H1 (cell line): ENCODE data around the gene ADD1. TPM values are rescaled to one million over a fixed set of nuclear protein-coding genes. Genes with fewer than 3 reads are reported as not detected.

ENCODE experiments used
- CTCF ChIA-PET: fragments of 300-600 bp; sonication (Branson Sonifier 250); formaldehyde crosslinking; loops from one replicate; lab custom pipeline; 2021; ENCODE audit not compliant: partially characterized antibody; lab: Charles Lee
- POLR2A ChIA-PET: fragments of 300-600 bp; sonication (Branson Sonifier 250); formaldehyde crosslinking; loops from one replicate; lab custom pipeline; 2021; ENCODE audit warnings: inconsistent platforms; ENCODE audit not compliant: partially characterized antibody; lab: Charles Lee
- DNase-seq, 2 experiments: peaks; one replicate each; pipeline versions ENCODE4 v3.0.0 to v3.0.0-alpha.2; 2010 to 2022; ENCODE audit warnings: low spot score in 2 of 2, low read depth in 1 of 2, mixed read lengths in 1 of 2
- FAIRE-seq: peaks from 2 replicates; lab custom pipeline; 2011; peaks lifted over from hg19 to GRCh38; lab: Jason Lieb, UNC
- H2AFZ ChIP-seq: 2 replicates; pipeline ENCODE4 v1.8.1; 2012; ENCODE audit warnings: low read length, inconsistent platforms
- H2AK5ac ChIP-seq: 2 replicates; pipeline ENCODE4 v1.6.1; 2013; ENCODE audit warnings: low read depth, low read length
- H2BK120ac ChIP-seq: replicated peaks from 2 replicates; pipeline ENCODE3; 2013; ENCODE audit warnings: low read depth, low read length, inconsistent platforms
- H2BK12ac ChIP-seq: 2 replicates; pipeline ENCODE4 v1.6.1; 2013; ENCODE audit warnings: low read depth, low read length
- H2BK15ac ChIP-seq: 2 replicates; pipeline ENCODE4 v1.6.1; 2013; ENCODE audit warnings: low read length
- H2BK20ac ChIP-seq: 2 replicates; pipeline ENCODE4 v1.6.1; 2013; ENCODE audit warnings: low read length
- H2BK5ac ChIP-seq: 2 replicates; pipeline ENCODE4 v1.6.1; 2013; ENCODE audit warnings: low read depth, low read length
- H3K14ac ChIP-seq: 2 replicates; pipeline ENCODE4 v1.6.1; 2013; ENCODE audit warnings: inconsistent platforms; ENCODE audit not compliant: insufficient read length
- H3K18ac ChIP-seq: 2 replicates; pipeline ENCODE4 v1.6.1; 2013; ENCODE audit warnings: low read length; ENCODE audit errors: extremely low read depth
- H3K23ac ChIP-seq: 2 replicates; pipeline ENCODE4 v1.6.1; 2013; ENCODE audit warnings: inconsistent platforms; ENCODE audit not compliant: insufficient read length
- H3K23me2 ChIP-seq: 2 replicates; pipeline ENCODE4 v1.6.1; 2013; ENCODE audit warnings: low read depth, low read length
- H3K27ac ChIP-seq: 2 replicates; pipeline ENCODE4 v1.6.1; 2011; ENCODE audit warnings: low read depth, low read length, inconsistent platforms
- H3K27me3 ChIP-seq, 4 experiments: replicated peaks in 1 of 4; 1 replicate in 1 of 4; 2 replicates in 3 of 4; pipeline versions ENCODE4 v1.6.1 to v1.8.1; 2011 to 2013; ENCODE audit warnings: low read length in 3 of 4, mild to moderate bottlenecking in 3 of 4, inconsistent platforms in 2 of 4, mixed read lengths in 2 of 4, moderate library complexity in 1 of 4; ENCODE audit not compliant: control insufficient read depth in 3 of 4, insufficient read depth in 3 of 4; ENCODE audit errors: extremely low read depth in 1 of 4
- H3K36me3 ChIP-seq, 4 experiments: 2 replicates each; pipeline versions ENCODE4 v1.6.1 to v1.8.1; 2011 to 2013; ENCODE audit warnings: mild to moderate bottlenecking in 4 of 4, low read length in 3 of 4, moderate library complexity in 2 of 4, control low read depth in 1 of 4, inconsistent platforms in 1 of 4; ENCODE audit not compliant: insufficient read depth in 4 of 4, control insufficient read depth in 2 of 4
- H3K4ac ChIP-seq: replicated peaks from 2 replicates; pipeline ENCODE3; 2013; ENCODE audit warnings: low read length, low read depth, mixed read lengths, inconsistent platforms; ENCODE audit not compliant: insufficient read length
- H3K4me1 ChIP-seq, 4 experiments: replicated peaks in 1 of 4; 1 replicate in 1 of 4; 2 replicates in 3 of 4; pipeline versions ENCODE4 v1.6.1 to v1.8.1; 2011 to 2013; ENCODE audit warnings: low read length in 3 of 4, inconsistent platforms in 2 of 4, mixed read lengths in 1 of 4; ENCODE audit not compliant: insufficient read depth in 4 of 4, control insufficient read depth in 3 of 4
- H3K4me2 ChIP-seq, 2 experiments: 2 replicates each; pipeline versions ENCODE4 v1.6.1 to v1.8.1; 2011 to 2013; ENCODE audit warnings: low read depth in 2 of 2, low read length in 2 of 2, control low read depth in 1 of 2, inconsistent platforms in 1 of 2, mild to moderate bottlenecking in 1 of 2; ENCODE audit not compliant: insufficient read depth in 1 of 2
- H3K4me3 ChIP-seq, 4 experiments: fragments of 200-600, 300-600 bp in 1 of 4; sonication (generic), shearing (Covaris generic), sonication (Bioruptor Twin) in 1 of 4; 2 replicates each; pipeline versions ENCODE4 v1.5.1 to v1.8.1; 2011 to 2016; ENCODE audit warnings: low read length in 4 of 4, low read depth in 3 of 4, control low read depth in 2 of 4, inconsistent platforms in 2 of 4, mild to moderate bottlenecking in 2 of 4, mixed read lengths in 1 of 4, moderate library complexity in 1 of 4; ENCODE audit not compliant: insufficient read depth in 2 of 4; ENCODE audit errors: extremely low read depth in 1 of 4
- H3K56ac ChIP-seq: replicated peaks from 2 replicates; pipeline ENCODE3; 2013; ENCODE audit warnings: low read depth, mild to moderate bottlenecking, mixed read lengths, low read length, inconsistent platforms; ENCODE audit not compliant: insufficient read length
- H3K79me1 ChIP-seq: 2 replicates; pipeline ENCODE4 v1.6.1; 2013; ENCODE audit warnings: low read depth, low read length, control low read depth
- H3K79me2 ChIP-seq, 2 experiments: 2 replicates each; pipeline versions ENCODE4 v1.6.1 to v1.8.1; 2012 to 2013; ENCODE audit warnings: low read length in 2 of 2, mild to moderate bottlenecking in 2 of 2, inconsistent platforms in 1 of 2; ENCODE audit not compliant: insufficient read depth in 2 of 2, control insufficient read depth in 1 of 2
- H3K9ac ChIP-seq, 4 experiments: replicated peaks in 1 of 4; 1 replicate in 1 of 4; 2 replicates in 3 of 4; pipeline versions ENCODE4 v1.6.1 to v1.8.1; 2011 to 2013; ENCODE audit warnings: low read depth in 3 of 4, low read length in 3 of 4, control low read depth in 2 of 4, mild to moderate bottlenecking in 2 of 4, moderate library complexity in 2 of 4, inconsistent platforms in 1 of 4; ENCODE audit errors: extremely low read depth in 1 of 4
- H3K9me3 ChIP-seq, 2 experiments: 2 replicates each; pipeline versions ENCODE4 v1.6.1 to v1.8.1; 2012 to 2013; ENCODE audit warnings: mild to moderate bottlenecking in 2 of 2, moderate library complexity in 2 of 2, control low read depth in 1 of 2, inconsistent platforms in 1 of 2, low read depth in 1 of 2, low read length in 1 of 2, mixed read lengths in 1 of 2; ENCODE audit not compliant: insufficient read depth in 2 of 2
- H4K20me1 ChIP-seq, 2 experiments: replicated peaks in 1 of 2; 2 replicates each; pipeline versions ENCODE3 to v1.8.1; 2011 to 2013; ENCODE audit warnings: inconsistent platforms in 2 of 2, low read length in 2 of 2, mild to moderate bottlenecking in 1 of 2; ENCODE audit not compliant: insufficient read depth in 2 of 2, control insufficient read depth in 1 of 2
- H4K5ac ChIP-seq: 2 replicates; pipeline ENCODE4 v1.6.1; 2013; ENCODE audit warnings: low read length, low read depth, mixed read lengths, inconsistent platforms; ENCODE audit not compliant: insufficient read length
- H4K8ac ChIP-seq: 2 replicates; pipeline ENCODE4 v1.8.0; 2013; ENCODE audit warnings: mild to moderate bottlenecking, moderate library complexity, low read length, inconsistent platforms; ENCODE audit not compliant: insufficient read depth; ENCODE audit errors: extremely low read depth
- H4K91ac ChIP-seq: replicated peaks from 2 replicates; pipeline ENCODE3; 2013; ENCODE audit warnings: low read length, mixed read lengths, inconsistent platforms; ENCODE audit not compliant: insufficient read length
- CBX5 ChIP-seq: fragments of 300-800, 300-1000 bp; sonication (generic); IDR thresholded peaks from 2 replicates; pipeline ENCODE4 v1.7.1; 2016; ENCODE audit warnings: antibody characterized with exemption, low read length, low read depth
- KDM5A ChIP-seq: fragments of 200-600 bp; IDR thresholded peaks from 2 replicates; pipeline ENCODE4 v1.7.1; 2012; ENCODE audit warnings: mild to moderate bottlenecking, low read length, inconsistent platforms, mixed read lengths
- SIX5 ChIP-seq: IDR thresholded peaks from 2 replicates; pipeline ENCODE4 v1.6.1; 2011; ENCODE audit warnings: mild to moderate bottlenecking, low read depth, low read length
- SUZ12 ChIP-seq: fragments of 200-600 bp; sonication (generic); IDR thresholded peaks from 2 replicates; pipeline ENCODE4 v1.6.1; 2012; ENCODE audit warnings: mild to moderate bottlenecking, inconsistent platforms, low read length, moderate library complexity, mixed read lengths
- WGBS, 2 experiments: shearing (Covaris generic) in 1 of 2; methylation state at CpG; one replicate each; pipeline versions ENCODE4 v1.1.6 to v1.1.7; 2013 to 2015; ENCODE audit warnings: low lambda C conversion rate in 2 of 2, mixed read lengths in 2 of 2, inconsistent platforms in 1 of 2, low coverage in 1 of 2, missing lambda C conversion rate in 1 of 2; ENCODE audit not compliant: insufficient replicate concordance in 2 of 2, insufficient coverage in 1 of 2, insufficient read length in 1 of 2; ENCODE audit errors: extremely low coverage in 1 of 2, missing lambda C conversion rate in 1 of 2; 5-methylcytosine and 5-hydroxymethylcytosine counted together
- polyA plus RNA-seq, 7 experiments: library from polyadenylated mRNA; depleted of rRNA in 3 of 7; stranded (reverse) in 5 of 7; unstranded in 2 of 7; fragments of >200 nt in 5 of 7; fragments of 200-250 nt in 2 of 7; gene quantifications; 1 replicate in 5 of 7; 2 replicates in 1 of 7; 4 replicates in 1 of 7; pipeline versions ENCODE4 v1.2.1 to v1.2.3, GENCODE V29; 2011 to 2013; ENCODE audit warnings: missing spikeins in 2 of 7, mixed read lengths in 2 of 7
- total RNA-seq: library from RNA; stranded (reverse); fragmentation: NEBNext Ultra II Directional; extraction: Animal tissue kit (Norgen Biotek cat#: 25700); gene quantifications from 2 replicates; pipeline ENCODE4 v1.2.1, GENCODE V29; 2021
- TF ChIP-seq, protein P1 (sequence below): IDR thresholded peaks from 2 replicates; pipeline ENCODE4 v1.6.1; 2012; ENCODE audit warnings: inconsistent platforms

ADD1 gene
- total and polyA plus RNA-seq, 2 of the 8 experiments (the other 6 are each of a cell fraction or from before 2014, with no cell fraction given): 113 to 143 TPM

- ChIA-PET CTCF (interaction anchor here (0.6 to 2.7 kb wide), 16 partner anchors 9 to 193 kb away, joined by 3 to 23 read pairs (median 4); no protein-coding TSS in a partner anchor), POLR2A (interaction anchor here (1.2 to 5.1 kb wide), 4 partner anchors 9 to 18 kb away, joined by 4 to 23 read pairs (median 12); partner anchors contain the start of genes GRK4 and NOP14)
- no peaks in the 10 kb centered on the region for H3K27me3 ChIP-seq
Measured at GRCh38 chr4:2953496-2953895, 109.9 kb downstream of the ADD1 start.

More at GRCh38 chr4:2953496-2953895, 109.9 kb downstream of the ADD1 start:
- Histone ChIP-seq H3K27ac (no peak overlapping the region), H3K23me2 (no peaks in the 10 kb centered on the region), H3K4me1 (no peaks in the 10 kb centered on the region), H2BK12ac (no peak overlapping the region), H2BK5ac (no peak overlapping the region), H3K4ac (no peak overlapping the region), H2BK120ac (no peak overlapping the region), H3K23ac (no peak overlapping the region), H3K36me3 (peaks cover 57 to 86% (median 75%) of the 10 kb centered on the region in 4 experiments), H4K91ac (no peak overlapping the region), H3K9me3 (peaks cover 14 to 15% of the 10 kb centered on the region in 2 experiments), H3K4me3 (no peak overlapping the region), H3K9ac (no peak overlapping the region), H4K8ac (no peak overlapping the region), H2BK15ac (no peak overlapping the region), H4K5ac (no peak overlapping the region), H3K14ac (no peak overlapping the region), H4K20me1 (peaks cover 0 to 10% of the 10 kb centered on the region in 2 experiments), H3K79me2 (peaks cover 0 to 13% of the 10 kb centered on the region in 2 experiments; a peak in 3 of 4 replicates), H2AK5ac (no peak overlapping the region), H3K18ac (no peak overlapping the region), H3K79me1 (peaks cover 2% of the 10 kb centered on the region; the same call in 1 of the 2 replicates), H3K4me2 (no peak overlapping the region), H2BK20ac (no peak overlapping the region), H3K56ac (no peak overlapping the region), H2AFZ (no peak overlapping the region)
- TF ChIP-seq KDM5A (no peak), SUZ12 (no peak), SIX5 (no peak), CBX5 (no peak)
- TF ChIP-seq, protein P1, sequence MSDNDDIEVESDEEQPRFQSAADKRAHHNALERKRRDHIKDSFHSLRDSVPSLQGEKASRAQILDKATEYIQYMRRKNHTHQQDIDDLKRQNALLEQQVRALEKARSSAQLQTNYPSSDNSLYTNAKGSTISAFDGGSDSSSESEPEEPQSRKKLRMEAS: no peak
- 92% methylated on average over 6 of the region's 6 CpGs; no CpG with 5 or more reads in 1 of the 2 experiments for WGBS, 2 experiments
- DNase-seq (no peak), FAIRE-seq (no peak)
